KMS-11 (cell line): ENCODE data around the gene CDK6.

Source experiments
- H2AFZ ChIP-seq: fragments of 200-600 bp; sonication (generic); 2 replicates; pipeline ENCODE4 v1.6.1; 2016; ENCODE audit warnings: antibody characterized with exemption, mixed run types, low read depth
- H3K27ac ChIP-seq: fragments of 200-600 bp; sonication (generic); 2 replicates; pipeline ENCODE4 v1.6.1; 2016; ENCODE audit warnings: mild to moderate bottlenecking, mixed run types
- H3K27me3 ChIP-seq: fragments of 200-600 bp; sonication (generic); 2 replicates; pipeline ENCODE4 v1.6.1; 2017; ENCODE audit warnings: mild to moderate bottlenecking, low read depth, mixed run types, moderate library complexity; ENCODE audit not compliant: insufficient read depth
- H3K36me3 ChIP-seq: fragments of 200-600 bp; sonication (generic); 2 replicates; pipeline ENCODE4 v1.6.1; 2017; ENCODE audit warnings: mild to moderate bottlenecking, mixed run types; ENCODE audit not compliant: insufficient read depth
- H3K4me1 ChIP-seq: fragments of 200-600 bp; sonication (generic); 2 replicates; pipeline ENCODE4 v1.6.1; 2016; ENCODE audit warnings: mild to moderate bottlenecking, low read depth, mixed run types; ENCODE audit not compliant: poor library complexity, severe bottlenecking
- H3K4me2 ChIP-seq: fragments of 200-600 bp; sonication (generic); 2 replicates; pipeline ENCODE4 v1.7.0; 2016; ENCODE audit warnings: mild to moderate bottlenecking, mixed run types
- H3K4me3 ChIP-seq: fragments of 200-600 bp; sonication (generic); IDR thresholded peaks from 2 replicates; pipeline ENCODE4 v1.6.1; 2017; ENCODE audit warnings: low read depth, low read length, mixed read lengths; ENCODE audit not compliant: insufficient read depth
- H3K79me2 ChIP-seq: fragments of 200-600 bp; sonication (generic); 2 replicates; pipeline ENCODE4 v1.6.1; 2016; ENCODE audit warnings: low read depth, mixed run types; ENCODE audit not compliant: insufficient read depth
- H3K9ac ChIP-seq: fragments of 200-600 bp; sonication (generic); 2 replicates; pipeline ENCODE4 v1.6.1; 2016; ENCODE audit warnings: mild to moderate bottlenecking, mixed run types
- H4K20me1 ChIP-seq: fragments of 200-600 bp; sonication (generic); 2 replicates; pipeline ENCODE4 v1.6.1; 2016; ENCODE audit warnings: mild to moderate bottlenecking, mixed run types; ENCODE audit not compliant: insufficient read depth
- TF ChIP-seq, protein P1 (sequence below): fragments of 200-600 bp; sonication (generic); conservative IDR thresholded peaks from 2 replicates; pipeline ENCODE4 v1.6.1; 2017; ENCODE audit warnings: low read depth, mild to moderate bottlenecking, antibody characterized with exemption, low read length, moderate library complexity, mixed read lengths

CDK6 gene

GRCh38 chr7:92650391-92650790 lies 186.0 kb downstream of the CDK6 start:
- H3K4me1 ChIP-seq = peaks cover 4% of the 10 kb centered on the region
- no peaks in the 10 kb centered on the region for H3K36me3 ChIP-seq
- no peak overlapping the region for H2AFZ ChIP-seq
- H3K27ac ChIP-seq = no peak overlapping the region
- TF ChIP-seq, protein P1, sequence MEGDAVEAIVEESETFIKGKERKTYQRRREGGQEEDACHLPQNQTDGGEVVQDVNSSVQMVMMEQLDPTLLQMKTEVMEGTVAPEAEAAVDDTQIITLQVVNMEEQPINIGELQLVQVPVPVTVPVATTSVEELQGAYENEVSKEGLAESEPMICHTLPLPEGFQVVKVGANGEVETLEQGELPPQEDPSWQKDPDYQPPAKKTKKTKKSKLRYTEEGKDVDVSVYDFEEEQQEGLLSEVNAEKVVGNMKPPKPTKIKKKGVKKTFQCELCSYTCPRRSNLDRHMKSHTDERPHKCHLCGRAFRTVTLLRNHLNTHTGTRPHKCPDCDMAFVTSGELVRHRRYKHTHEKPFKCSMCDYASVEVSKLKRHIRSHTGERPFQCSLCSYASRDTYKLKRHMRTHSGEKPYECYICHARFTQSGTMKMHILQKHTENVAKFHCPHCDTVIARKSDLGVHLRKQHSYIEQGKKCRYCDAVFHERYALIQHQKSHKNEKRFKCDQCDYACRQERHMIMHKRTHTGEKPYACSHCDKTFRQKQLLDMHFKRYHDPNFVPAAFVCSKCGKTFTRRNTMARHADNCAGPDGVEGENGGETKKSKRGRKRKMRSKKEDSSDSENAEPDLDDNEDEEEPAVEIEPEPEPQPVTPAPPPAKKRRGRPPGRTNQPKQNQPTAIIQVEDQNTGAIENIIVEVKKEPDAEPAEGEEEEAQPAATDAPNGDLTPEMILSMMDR = no peak
- peaks cover 31% of the 10 kb centered on the region; the same call in 1 of the 2 replicates for H4K20me1 ChIP-seq
- no peak overlapping the region for H3K9ac ChIP-seq
- peaks cover 99% of the 10 kb centered on the region for H3K79me2 ChIP-seq
- H3K27me3 ChIP-seq = no peaks in the 10 kb centered on the region
- no peak overlapping the region for H3K4me3 ChIP-seq
- H3K4me2 ChIP-seq = no peak overlapping the region

- peaks cover 13% of the 10 kb centered on the region for H3K4me1 ChIP-seq
- H2AFZ ChIP-seq = no peak overlapping the region
- H3K27ac ChIP-seq = no peak overlapping the region
- no peak overlapping the region for H3K9ac ChIP-seq
- no peaks in the 10 kb centered on the region for H3K27me3 ChIP-seq
- H3K4me3 ChIP-seq = no peak overlapping the region
- no peak overlapping the region for H3K4me2 ChIP-seq
- H3K79me2 ChIP-seq = peaks cover 98% of the 10 kb centered on the region
- H4K20me1 ChIP-seq = peaks cover 27% of the 10 kb centered on the region; the same call in 1 of the 2 replicates
- TF ChIP-seq, protein P1 = no peak
- H3K36me3 ChIP-seq = no peaks in the 10 kb centered on the region; the same call in 1 of the 2 replicates
These were observed 188.3 kb downstream of the CDK6 start for GRCh38 chr7:92648067-92648466.

GRCh38 chr7:92647652-92648051 lies 188.7 kb downstream of the CDK6 start:
- Histone ChIP-seq H4K20me1 (0 out of 2 replicates have a peak, but pooled peaks cover 24% of the 10 kb centered on the region), H3K4me2 (no peak overlapping the region), H3K79me2 (peaks cover 98% of the 10 kb centered on the region), H2AFZ (no peak overlapping the region), H3K4me1 (peaks cover 17% of the 10 kb centered on the region), H3K27ac (no peak overlapping the region), H3K9ac (no peak overlapping the region), H3K36me3 (no peaks in the 10 kb centered on the region; the same call in 1 of the 2 replicates), H3K27me3 (no peaks in the 10 kb centered on the region), H3K4me3 (no peak overlapping the region)
- TF ChIP-seq, protein P1 = no peak

DNA sequence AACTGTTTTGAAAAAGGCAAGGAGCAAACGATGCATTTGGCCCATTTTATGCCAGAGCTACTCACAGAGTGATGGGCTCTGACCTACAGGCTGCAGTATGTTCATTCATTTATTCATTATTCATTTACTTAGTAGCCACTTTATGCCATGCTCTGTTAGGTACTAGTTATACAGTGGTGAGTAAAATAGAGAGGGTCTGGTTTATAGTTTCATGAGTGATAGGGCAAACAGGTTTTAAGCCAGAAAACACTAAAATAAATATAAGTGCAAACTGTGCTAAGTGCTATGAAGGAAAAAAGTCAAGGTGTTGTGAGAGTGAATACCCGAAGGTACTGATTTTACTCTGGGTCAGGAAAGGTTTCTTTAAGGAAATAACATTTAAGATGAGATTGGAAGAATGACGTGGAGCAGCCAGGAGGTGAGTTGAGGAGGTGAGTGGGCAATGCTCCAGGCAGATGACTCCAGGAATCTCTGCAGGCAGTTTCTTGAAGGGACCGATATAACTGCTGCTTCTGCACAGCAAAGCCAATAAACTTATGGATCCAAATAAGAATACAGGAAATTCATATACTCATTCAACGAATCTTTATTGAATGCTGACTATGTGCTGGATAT lies 189.3 kb downstream of the CDK6 start:
- H3K9ac ChIP-seq = no peak overlapping the region

More for the DNA sequence above, 189.3 kb downstream of the CDK6 start:
- H2AFZ ChIP-seq = no peak overlapping the region
- 0 out of 2 replicates have a peak, but pooled peaks cover 26% of the 10 kb centered on the region for H4K20me1 ChIP-seq
- H3K27ac ChIP-seq = no peak overlapping the region
- H3K36me3 ChIP-seq = no peaks in the 10 kb centered on the region; the same call in 1 of the 2 replicates
- no peak overlapping the region for H3K4me2 ChIP-seq
- no peaks in the 10 kb centered on the region for H3K27me3 ChIP-seq
- TF ChIP-seq, protein P1 = no peak
- H3K79me2 ChIP-seq = peaks cover 98% of the 10 kb centered on the region
- peaks cover 22% of the 10 kb centered on the region for H3K4me1 ChIP-seq
- no peak overlapping the region for H3K4me3 ChIP-seq
